ENCODE data around the gene TIGD1. TPM values are rescaled to one million over a fixed set of nuclear protein-coding genes. Genes with fewer than 3 reads are reported as not detected.

TIGD1 gene
- total RNA-seq, 4 donors from 2014 or later = 1.2 to 7.1 (median 3.2) TPM

GRCh38 chr2:232539298-232540231, 10.8 kb downstream of the TIGD1 start, which contains the start of gene CHRNG:
TSS of gene CHRNG (plus strand) at chr2:232539692. CDS start at chr2:232539748, 56 bp downstream.
- intact Hi-C loops (cut with DNase I) = no loop called here
- Histone ChIP-seq H3K27ac (no peak within 1 kb of the TSS), H3K4me3 (no peak within 1 kb of the TSS), H3K27me3 (peaks cover 0 to 60% (median 0%) of the 10 kb centered on the region in 4 donors), H3K9me3 (peaks cover 0 to 6% (median 0%) of the 10 kb centered on the region in 3 donors), H3K4me1 (peaks cover 0 to 18% (median 4%) of the 10 kb centered on the region in 3 donors), H3K36me3 (peaks cover 0 to 7% (median 0%) of the 10 kb centered on the region in 3 donors)
- no peak for DNase-seq
- no peak for TF ChIP-seq CTCF (IDR thresholded peaks at IDR 0.05)
- TF ChIP-seq POLR2A (IDR thresholded peaks at IDR 0.05) = no peak
- WGBS, 2 donors = 41 to 54% methylated on average over 3 to 6 of the region's 23 CpGs

- intact Hi-C loops (cut with DNase I) = no loop called here
- Histone ChIP-seq H3K36me3 (no peaks in the 10 kb centered on the region), H3K27ac (no peak overlapping the region), H3K4me3 (no peak overlapping the region), H3K27me3 (peaks cover 0 to 65% (median 0%) of the 10 kb centered on the region in 4 donors), H3K9me3 (peaks cover 0 to 6% (median 0%) of the 10 kb centered on the region in 3 donors), H3K4me1 (peaks cover 0 to 18% (median 4%) of the 10 kb centered on the region in 3 donors)
- no peak for DNase-seq
- WGBS, 2 donors = 14 to 32% methylated on average over 4 of the region's 4 CpGs
- no peak for TF ChIP-seq POLR2A (IDR thresholded peaks at IDR 0.05)
These were observed 11.7 kb downstream of the TIGD1 start for GRCh38 chr2:232538671-232539070.

- TF ChIP-seq POLR2A (IDR thresholded peaks at IDR 0.05) (no peak), CTCF (IDR thresholded peaks at IDR 0.05) (no peak)
- Histone ChIP-seq H3K9me3 (peaks cover 0 to 6% (median 0%) of the 10 kb centered on the region in 3 donors), H3K36me3 (no peaks in the 10 kb centered on the region), H3K27ac (no peak overlapping the region), H3K27me3 (peaks cover 0 to 66% (median 0%) of the 10 kb centered on the region in 4 donors), H3K4me1 (peaks cover 0 to 18% (median 4%) of the 10 kb centered on the region in 3 donors), H3K4me3 (no peak overlapping the region)
- DNase-seq = no peak
- WGBS, 2 donors = 23 to 92% methylated on average over 2 to 4 of the region's 4 CpGs
- intact Hi-C loops (cut with DNase I) = no loop called here
These were observed 12.9 kb downstream of the TIGD1 start for GRCh38 chr2:232537499-232537898.

- Histone ChIP-seq H3K4me3 (no peak overlapping the region), H3K9me3 (peaks cover 0 to 6% (median 0%) of the 10 kb centered on the region in 3 donors), H3K36me3 (no peaks in the 10 kb centered on the region), H3K27me3 (peaks cover 0 to 66% (median 0%) of the 10 kb centered on the region in 4 donors), H3K27ac (no peak overlapping the region), H3K4me1 (peaks cover 0 to 18% (median 4%) of the 10 kb centered on the region in 3 donors)
- DNase-seq = no peak
- TF ChIP-seq POLR2A (IDR thresholded peaks at IDR 0.05) = no peak
- peak in 1 of 6 experiments; percentile 40 for TF ChIP-seq CTCF (IDR thresholded peaks at IDR 0.05)
- WGBS, 2 donors = 58 to 71% methylated on average over 1 to 2 of the region's 5 CpGs
- intact Hi-C loops (cut with DNase I) = no loop called here
These were observed 13.3 kb downstream of the TIGD1 start for GRCh38 chr2:232537079-232537478.

- Histone ChIP-seq H3K36me3 (no peaks in the 10 kb centered on the region), H3K27me3 (peaks cover 0 to 66% (median 0%) of the 10 kb centered on the region in 4 donors), H3K9me3 (peaks cover 0 to 6% (median 0%) of the 10 kb centered on the region in 3 donors), H3K4me1 (peaks cover 0 to 18% (median 4%) of the 10 kb centered on the region in 3 donors), H3K4me3 (no peak overlapping the region), H3K27ac (no peak overlapping the region)
- intact Hi-C loops (cut with DNase I) = no loop called here
- WGBS, 2 donors = 81 to 86% methylated on average over 3 to 5 of the region's 5 CpGs
- DNase-seq = no peak
- TF ChIP-seq POLR2A (IDR thresholded peaks at IDR 0.05) (no peak), CTCF (IDR thresholded peaks at IDR 0.05) (no peak)
These were observed 14.4 kb downstream of the TIGD1 start for GRCh38 chr2:232535761-232536530.

Measured in esophagus squamous epithelium (tissue), 5 donors.